NCI-H187 treated with DMSO at 0.1 percent for 48 hours (cell line): Measurements from ENCODE around the gene ZNF74.
"Not testable (repeated sequence)": the region's sequence is repeated elsewhere in the genome, so short reads cannot be mapped to it uniquely, and the experiment has no call there.

Experiments used
- DNase-seq: peaks from one replicate; lab custom pipeline; 2025; lab: John Stamatoyannopoulos, UW

Gene ZNF74

GRCh38 chr22:20393705-20394476 lies at the start of gene ZNF74:
Gene ZNF74, plus strand, starts transcription at chr22:20394151. Its CDS starts 478 bp downstream, at chr22:20394629.
- peak; percentile 39 for DNase-seq

GRCh38 chr22:20346553-20346952 lies 47.4 kb upstream of the ZNF74 start:
- DNase-seq, result not testable (repeated sequence)

GRCh38 chr22:20352536-20352935 lies 41.4 kb upstream of the ZNF74 start:
- not testable (repeated sequence) for DNase-seq

GRCh38 chr22:20354238-20354975 lies 39.5 kb upstream of the ZNF74 start:
- DNase-seq, result no peak

GRCh38 chr22:20355939-20356636 lies 37.9 kb upstream of the ZNF74 start:
- DNase-seq, result not testable (repeated sequence)

GRCh38 chr22:20356906-20357305 lies 37.0 kb upstream of the ZNF74 start:
- DNase-seq, result not testable (repeated sequence)

- not testable (repeated sequence) for DNase-seq
Measured at GRCh38 chr22:20357967-20358366, 36.0 kb upstream of the ZNF74 start.

GRCh38 chr22:20358503-20359239 lies 35.3 kb upstream of the ZNF74 start:
- not testable (repeated sequence) for DNase-seq

- not testable (repeated sequence) for DNase-seq
Measured at GRCh38 chr22:20360261-20360660, 33.7 kb upstream of the ZNF74 start.

GRCh38 chr22:20360866-20361751 lies 32.8 kb upstream of the ZNF74 start:
- DNase-seq, result not testable (repeated sequence)

- DNase-seq, result not testable (repeated sequence)
Measured at GRCh38 chr22:20361752-20362229, 32.2 kb upstream of the ZNF74 start.

GRCh38 chr22:20362403-20362802 lies 31.5 kb upstream of the ZNF74 start:
- DNase-seq, result not testable (repeated sequence)

GRCh38 chr22:20364335-20365260 lies 29.4 kb upstream of the ZNF74 start:
- not testable (repeated sequence) for DNase-seq

GRCh38 chr22:20366841-20367240 lies 27.1 kb upstream of the ZNF74 start:
- DNase-seq, result not testable (repeated sequence)

GRCh38 chr22:20368875-20369274 lies 25.1 kb upstream of the ZNF74 start:
- DNase-seq, result not testable (repeated sequence)

GRCh38 chr22:20371687-20372086 lies 22.3 kb upstream of the ZNF74 start:
- not testable (repeated sequence) for DNase-seq

- not testable (repeated sequence) for DNase-seq
Measured at GRCh38 chr22:20372406-20372854, 21.5 kb upstream of the ZNF74 start.

GRCh38 chr22:20373195-20373706 lies 20.7 kb upstream of the ZNF74 start:
- DNase-seq, result not testable (repeated sequence)

- not testable (repeated sequence) for DNase-seq
Measured at GRCh38 chr22:20374130-20374529, 19.8 kb upstream of the ZNF74 start.
